ENCODE data around the gene C4BPB. TPM values are rescaled to one million over a fixed set of nuclear protein-coding genes. Genes with fewer than 3 reads are reported as not detected.

Gene C4BPB
- total and polyA plus RNA-seq, 2 of the 13 experiments (the other 11 are each of a cell fraction or from before 2014, with no cell fraction given): 155 to 266 TPM

- ChIA-PET CTCF (ENCODE audit: low intra/inter-chr PET ratio, low total read pairs) (no interaction called here), POLR2A (interaction anchor here (2.1 kb wide), 1 partner anchor 15 kb away, joined by 5 read pairs; the partner anchor contains the start of gene C1orf116)
- in situ Hi-C loops (cut with HindIII; ENCODE audit: extremely low pct_ligation_motif_present, low pct_unique_long_range_greater_than_20kb): no loop called here
- 100% methylated on average over 1 of the region's 1 CpG for WGBS (ENCODE audit: low lambda C conversion rate)
- Histone ChIP-seq H3K4me3 (replicated peaks in 1 of 3; ENCODE audit: insufficient read depth in 1 of 3, low read depth in 2 of 3, low read length in 3 of 3) (0 out of 6 replicates have a peak overlapping the region, but pooled peaks of 1 of the 3 experiments have one; percentile 20), H3K79me2 (ENCODE audit: insufficient read depth, low read length) (peaks cover 56% of the 10 kb centered on the region), H3K36me3 (replicated peaks in 1 of 2; ENCODE audit: control insufficient read depth in 1 of 2, insufficient read depth in 2 of 2, low read length in 2 of 2) (peaks cover 0 to 10% of the 10 kb centered on the region in 2 experiments; a peak in 1 of 5 replicates), H4K20me1 (ENCODE audit: insufficient read depth, low read length) (no peaks in the 10 kb centered on the region; the same call in none of the 2 replicates), H3K4me1 (ENCODE audit: insufficient read depth, low read length) (peaks cover 72% of the 10 kb centered on the region), H3K4me2 (ENCODE audit: low read depth, low read length) (peak overlapping the region; percentile 52), H3K9ac (ENCODE audit: insufficient read depth, low read depth, low read length) (no peak overlapping the region), H3K9me3 (ENCODE audit: low read length) (no peaks in the 10 kb centered on the region), H3K27me3 (ENCODE audit: control insufficient read depth in 1 of 2, insufficient read depth in 2 of 2, low read length in 2 of 2) (no peaks in the 10 kb centered on the region; a peak in 1 of 5 replicates), H3K27ac (ENCODE audit: extremely low read length, insufficient read depth, low read length) (no peak overlapping the region), H2AFZ (ENCODE audit: low read length) (no peak overlapping the region)
- no peak for TF ChIP-seq ZNF607 (CRISPR knock-in tag; IDR thresholded peaks at IDR 0.05; ENCODE audit: borderline replicate concordance)
- FAIRE-seq (no peak), DNase-seq (ENCODE audit: low spot score) (no peak), ATAC-seq (no peak)
- intact Hi-C loops (cut with micrococcal nuclease; ENCODE audit: unreplicated experiment): no loop called here
- no TSS peak for BruUV-seq (replicated peaks)
Observed at GRCh38 chr1:207047505-207047904, 41.2 kb upstream of the C4BPB start.

GRCh38 chr1:207048041-207048440, 40.6 kb upstream of the C4BPB start:
- ChIA-PET CTCF (ENCODE audit: low intra/inter-chr PET ratio, low total read pairs) (interaction anchor here (3.2 kb wide), 1 partner anchor 29 kb away, joined by 14 read pairs; no protein-coding TSS in a partner anchor), POLR2A (interaction anchor here (2.1 kb wide), 1 partner anchor 16 kb away, joined by 5 read pairs; the partner anchor contains the start of gene C1orf116)
- FAIRE-seq (no peak), ATAC-seq (no peak), DNase-seq (ENCODE audit: low spot score) (no peak)
- Histone ChIP-seq H3K27ac (ENCODE audit: extremely low read length, insufficient read depth, low read length) (no peak overlapping the region), H3K4me2 (ENCODE audit: low read depth, low read length) (peak overlapping the region; percentile 52), H3K27me3 (ENCODE audit: control insufficient read depth in 1 of 2, insufficient read depth in 2 of 2, low read length in 2 of 2) (no peaks in the 10 kb centered on the region; a peak in 1 of 5 replicates), H2AFZ (ENCODE audit: low read length) (no peak overlapping the region), H3K9ac (ENCODE audit: insufficient read depth, low read depth, low read length) (no peak overlapping the region), H3K4me1 (ENCODE audit: insufficient read depth, low read length) (peaks cover 67% of the 10 kb centered on the region), H3K9me3 (ENCODE audit: low read length) (no peaks in the 10 kb centered on the region), H3K79me2 (ENCODE audit: insufficient read depth, low read length) (peaks cover 56% of the 10 kb centered on the region), H4K20me1 (ENCODE audit: insufficient read depth, low read length) (no peaks in the 10 kb centered on the region; the same call in none of the 2 replicates), H3K4me3 (replicated peaks in 1 of 3; ENCODE audit: insufficient read depth in 1 of 3, low read depth in 2 of 3, low read length in 3 of 3) (no peak overlapping the region), H3K36me3 (replicated peaks in 1 of 2; ENCODE audit: control insufficient read depth in 1 of 2, insufficient read depth in 2 of 2, low read length in 2 of 2) (peaks cover 0 to 10% of the 10 kb centered on the region in 2 experiments; a peak in 1 of 5 replicates)
- intact Hi-C loops (cut with micrococcal nuclease; ENCODE audit: unreplicated experiment) (no loop called here), in situ Hi-C loops (cut with HindIII; ENCODE audit: extremely low pct_ligation_motif_present, low pct_unique_long_range_greater_than_20kb) (no loop called here)
- BruUV-seq (replicated peaks): no TSS peak
- WGBS (ENCODE audit: low lambda C conversion rate): 95% methylated on average over 6 of the region's 6 CpGs
- TF ChIP-seq ZNF318 (CRISPR knock-in tag; IDR thresholded peaks at IDR 0.05) (no peak), SOX6 (IDR thresholded peaks at IDR 0.05) (no peak), SOX6 (CRISPR knock-in tag; IDR thresholded peaks at IDR 0.05) (no peak), ZNF781 (CRISPR knock-in tag; IDR thresholded peaks at IDR 0.05; ENCODE audit: borderline replicate concordance, not compliant biosample characterization) (no peak), ZFP37 (CRISPR knock-in tag; IDR thresholded peaks at IDR 0.05; ENCODE audit: borderline replicate concordance) (no peak), PHB2 (IDR thresholded peaks at IDR 0.05; ENCODE audit: partially characterized antibody) (no peak), ZFP82 (CRISPR knock-in tag; IDR thresholded peaks at IDR 0.05; ENCODE audit: borderline replicate concordance) (no peak), NPAS2 (CRISPR knock-in tag; IDR thresholded peaks at IDR 0.05; ENCODE audit: borderline replicate concordance) (no peak), SRSF9 (IDR thresholded peaks at IDR 0.05; ENCODE audit: borderline replicate concordance, insufficient read depth, low read depth, low read length, poor library complexity, severe bottlenecking) (no peak)
